ENCODE data around the gene PMEPA1.

Gene PMEPA1

GRCh38 chr20:57625978-57626377 is 83.8 kb downstream of the PMEPA1 start:
- DNase-seq (ENCODE audit: low spot score) = no peak
- no peak for FAIRE-seq

GRCh38 chr20:57625181-57625958 is 84.4 kb downstream of the PMEPA1 start:
- FAIRE-seq = no peak
- DNase-seq (ENCODE audit: low spot score) = no peak

- DNase-seq (ENCODE audit: low spot score) (no peak), FAIRE-seq (no peak)
Observed at GRCh38 chr20:57624124-57624523, 85.7 kb downstream of the PMEPA1 start.

DNA sequence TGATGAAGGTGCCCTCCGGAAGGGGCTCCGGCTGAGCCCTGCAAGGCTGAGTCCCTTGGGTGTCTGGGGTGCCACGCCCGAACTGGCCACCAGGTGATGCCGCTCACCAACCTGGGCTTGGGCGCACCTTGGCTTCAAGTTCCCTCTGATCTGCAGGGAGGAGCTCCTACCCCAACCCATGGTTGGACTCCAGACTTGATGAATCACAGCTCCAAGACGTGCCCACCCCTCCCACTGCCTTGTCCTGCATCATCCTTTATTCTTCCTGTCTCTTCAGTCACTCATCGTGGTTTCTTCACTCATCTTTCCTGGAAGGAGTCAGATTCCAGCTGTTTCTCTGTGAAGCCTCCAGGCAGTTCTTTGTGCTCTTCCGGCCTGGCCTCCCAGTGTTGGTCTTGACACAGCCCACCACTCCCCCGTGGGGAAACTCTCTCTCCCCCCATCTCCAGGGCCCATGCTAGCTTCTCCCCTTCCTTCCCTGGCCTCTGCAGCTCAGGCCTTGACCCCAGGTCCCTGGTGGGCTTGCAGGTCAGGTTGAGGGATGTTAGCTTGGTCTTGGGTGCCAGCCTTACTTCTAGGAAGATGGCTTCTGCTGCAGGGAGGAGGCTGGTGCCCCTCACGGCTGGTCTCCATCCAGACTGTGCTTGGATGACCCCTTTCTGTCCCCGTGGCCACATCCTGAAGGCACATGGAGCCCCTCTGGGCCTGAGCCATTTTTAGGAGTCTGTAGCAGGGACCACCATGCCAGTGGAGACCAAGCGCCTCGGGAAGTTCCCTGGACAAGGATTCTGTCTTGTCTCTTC is 87.0 kb downstream of the PMEPA1 start:
- peak; percentile 23 for FAIRE-seq
- DNase-seq (ENCODE audit: low spot score) = peak; percentile 94

- DNase-seq (ENCODE audit: low spot score) (no peak), FAIRE-seq (no peak)
Observed at GRCh38 chr20:57622201-57622570, 87.6 kb downstream of the PMEPA1 start.

DNA sequence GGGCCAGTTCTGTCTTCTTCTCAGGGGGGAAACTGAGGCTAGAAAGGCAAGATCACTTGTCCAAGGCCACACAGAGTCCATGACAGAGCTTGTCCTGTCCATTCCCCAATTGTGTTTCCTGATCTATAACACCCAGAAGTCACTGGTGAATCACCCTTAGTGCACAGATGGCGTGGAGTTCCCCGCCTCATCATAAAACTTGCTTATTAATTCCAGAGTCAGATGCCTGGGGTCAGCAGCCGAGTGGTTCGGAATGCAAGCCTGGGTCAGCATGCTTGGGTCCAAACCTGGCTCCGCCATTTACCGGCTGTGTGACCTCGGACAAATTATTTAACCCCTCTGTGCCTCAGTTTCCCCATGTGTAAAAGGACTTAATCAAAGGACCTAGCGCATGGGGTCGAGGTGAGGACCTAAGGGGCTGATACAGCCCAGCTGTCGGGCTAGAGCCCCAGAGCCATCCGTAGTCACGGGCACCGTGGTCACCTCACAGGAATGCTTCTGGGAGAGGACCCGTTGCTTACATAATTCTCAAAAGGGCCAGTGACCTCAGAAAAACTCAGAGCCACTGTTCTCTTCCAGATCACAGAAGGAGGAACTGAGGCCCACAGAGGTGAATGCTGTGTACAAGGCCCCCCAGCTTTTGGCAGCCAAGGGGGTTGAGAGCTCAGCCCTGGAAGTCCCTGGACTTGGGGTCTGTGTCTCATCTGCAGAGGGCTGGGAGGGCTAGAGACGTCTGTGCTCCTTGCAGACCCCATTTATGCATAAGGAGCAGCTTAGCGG is 88.2 kb downstream of the PMEPA1 start:
- DNase-seq (ENCODE audit: low spot score) (no peak), FAIRE-seq (no peak)

DNA sequence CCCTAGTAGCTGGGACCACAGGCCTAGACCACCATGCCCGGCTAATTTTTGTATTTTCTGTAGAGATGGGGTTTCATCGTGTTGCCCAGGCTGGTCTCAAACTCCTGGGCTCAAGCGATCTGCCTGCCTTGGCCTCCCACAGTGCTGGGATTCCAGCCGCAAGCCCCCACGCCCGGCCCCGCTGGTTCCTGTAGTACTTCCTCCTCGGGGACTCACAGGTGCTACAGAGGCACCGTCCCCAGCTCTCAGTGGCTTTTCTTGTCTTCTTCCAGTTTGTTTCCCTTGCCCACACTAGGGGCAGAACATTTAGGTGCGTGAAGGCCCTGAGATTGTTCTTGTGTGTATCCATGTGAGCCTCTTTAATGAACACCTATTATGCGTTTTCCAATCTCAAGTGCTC is 88.8 kb downstream of the PMEPA1 start:
- DNase-seq (ENCODE audit: low spot score) (no peak), FAIRE-seq (no peak)

- DNase-seq (ENCODE audit: low spot score) (no peak), FAIRE-seq (no peak)
Observed at GRCh38 chr20:57620274-57620990, 89.4 kb downstream of the PMEPA1 start, which contains the start of gene ZBP1. ZBP1 (minus strand) TSS chr20:57620426; CDS start chr20:57620295, 131 bp downstream.

DNA sequence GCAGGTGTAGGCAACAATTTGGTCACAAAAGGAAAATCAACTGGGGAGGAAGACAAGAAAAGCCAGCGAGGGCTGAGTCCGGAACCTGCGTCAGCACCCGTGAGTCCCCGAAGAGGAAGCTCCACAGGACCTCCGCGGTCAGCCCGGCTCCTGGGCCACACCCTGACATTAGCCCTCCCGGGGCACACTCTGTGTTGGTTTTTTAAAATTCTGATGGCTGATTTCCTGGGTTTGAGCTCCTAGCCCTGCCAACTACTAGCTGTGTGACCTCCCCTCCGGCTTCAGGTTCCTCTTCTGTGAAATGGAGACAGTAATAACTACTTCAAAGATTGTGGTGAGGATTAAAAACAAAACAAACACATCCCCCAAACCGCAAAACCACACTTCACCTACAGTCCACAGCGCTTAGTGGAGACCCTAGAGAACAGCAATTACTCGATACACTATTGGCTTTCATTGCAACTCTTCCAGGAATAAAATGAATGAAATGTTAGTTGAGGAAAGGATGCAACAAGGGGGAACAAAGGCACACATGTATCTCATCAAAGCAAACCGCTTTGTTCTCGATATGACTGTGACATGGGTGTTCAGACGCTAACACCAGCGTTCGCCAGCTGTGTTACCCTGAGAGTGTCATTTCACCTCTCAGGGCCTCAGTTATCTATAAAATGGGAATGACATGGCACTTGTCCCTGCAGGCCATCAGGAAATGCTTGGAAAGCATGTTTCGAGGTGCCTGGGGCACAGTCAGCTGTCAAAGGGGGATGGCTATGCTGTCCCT is 90.6 kb downstream of the PMEPA1 start:
- no peak for FAIRE-seq
- DNase-seq (ENCODE audit: low spot score) = no peak

DNA sequence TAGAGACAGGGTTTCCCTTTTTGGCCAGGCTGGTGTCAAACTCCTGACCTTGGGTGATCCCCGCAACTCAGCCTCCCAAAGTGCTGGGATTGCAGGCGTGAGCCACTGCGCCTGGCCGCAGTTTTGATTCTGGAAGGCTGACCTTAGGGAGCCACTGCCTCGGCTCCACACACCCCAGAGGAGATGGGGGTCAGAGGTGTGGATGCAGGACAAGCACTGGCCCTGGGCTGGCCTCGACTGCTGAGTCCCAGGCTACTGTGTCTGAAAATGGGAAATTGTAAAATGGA is 91.1 kb downstream of the PMEPA1 start:
- DNase-seq (ENCODE audit: low spot score) (no peak), FAIRE-seq (no peak)

GRCh38 chr20:57618091-57618763 is 91.6 kb downstream of the PMEPA1 start:
- peak; percentile 82 for DNase-seq (ENCODE audit: low spot score)
- no peak for FAIRE-seq

- FAIRE-seq = peak; percentile 44
- DNase-seq (ENCODE audit: low spot score) = no peak
Observed at GRCh38 chr20:57617079-57617795, 92.6 kb downstream of the PMEPA1 start.

DNA sequence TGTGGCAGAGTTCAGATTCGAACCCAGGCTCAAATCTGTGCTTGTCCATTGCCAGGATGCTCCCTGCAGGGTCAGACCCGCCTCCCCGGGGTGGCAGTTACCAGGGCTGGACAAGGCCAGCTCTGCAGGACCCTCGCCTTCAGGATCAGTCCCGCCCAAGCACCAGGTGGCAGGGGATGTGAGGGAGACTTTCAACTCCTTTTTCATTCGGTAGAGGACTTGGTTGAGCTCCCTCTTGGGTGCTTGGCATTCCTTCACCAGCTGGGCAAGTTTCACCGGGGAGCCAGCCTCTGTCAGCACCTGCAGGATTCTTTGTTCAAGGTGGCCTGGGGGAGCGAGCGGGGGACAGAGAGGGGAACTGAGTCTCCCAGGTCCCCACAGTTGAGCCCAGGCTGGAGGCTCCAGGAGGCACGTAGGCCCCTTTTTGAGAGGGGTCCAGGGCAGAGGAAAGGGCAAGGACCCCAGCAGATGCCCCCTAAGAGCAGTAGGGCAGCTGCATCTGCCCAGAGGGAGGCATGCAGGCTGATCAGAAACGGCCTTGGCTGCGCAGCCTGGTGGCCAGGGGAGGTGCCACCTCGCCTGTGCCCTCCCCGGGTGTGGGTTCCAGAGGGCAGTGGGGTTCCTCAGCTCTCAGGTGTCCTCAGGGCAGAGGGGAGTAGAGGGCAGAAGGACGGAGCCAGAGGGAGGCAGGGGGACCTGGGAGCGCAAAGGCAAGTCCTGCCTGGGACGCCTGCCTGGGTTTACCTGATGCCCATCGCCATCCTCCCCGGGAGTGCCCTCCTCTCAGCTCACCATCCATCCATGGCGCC is 93.5 kb downstream of the PMEPA1 start:
- DNase-seq (ENCODE audit: low spot score) = no peak
- peak; percentile 63 for FAIRE-seq

- DNase-seq (ENCODE audit: low spot score) (no peak), FAIRE-seq (no peak)
Observed at GRCh38 chr20:57615445-57615811, 94.4 kb downstream of the PMEPA1 start.

DNA sequence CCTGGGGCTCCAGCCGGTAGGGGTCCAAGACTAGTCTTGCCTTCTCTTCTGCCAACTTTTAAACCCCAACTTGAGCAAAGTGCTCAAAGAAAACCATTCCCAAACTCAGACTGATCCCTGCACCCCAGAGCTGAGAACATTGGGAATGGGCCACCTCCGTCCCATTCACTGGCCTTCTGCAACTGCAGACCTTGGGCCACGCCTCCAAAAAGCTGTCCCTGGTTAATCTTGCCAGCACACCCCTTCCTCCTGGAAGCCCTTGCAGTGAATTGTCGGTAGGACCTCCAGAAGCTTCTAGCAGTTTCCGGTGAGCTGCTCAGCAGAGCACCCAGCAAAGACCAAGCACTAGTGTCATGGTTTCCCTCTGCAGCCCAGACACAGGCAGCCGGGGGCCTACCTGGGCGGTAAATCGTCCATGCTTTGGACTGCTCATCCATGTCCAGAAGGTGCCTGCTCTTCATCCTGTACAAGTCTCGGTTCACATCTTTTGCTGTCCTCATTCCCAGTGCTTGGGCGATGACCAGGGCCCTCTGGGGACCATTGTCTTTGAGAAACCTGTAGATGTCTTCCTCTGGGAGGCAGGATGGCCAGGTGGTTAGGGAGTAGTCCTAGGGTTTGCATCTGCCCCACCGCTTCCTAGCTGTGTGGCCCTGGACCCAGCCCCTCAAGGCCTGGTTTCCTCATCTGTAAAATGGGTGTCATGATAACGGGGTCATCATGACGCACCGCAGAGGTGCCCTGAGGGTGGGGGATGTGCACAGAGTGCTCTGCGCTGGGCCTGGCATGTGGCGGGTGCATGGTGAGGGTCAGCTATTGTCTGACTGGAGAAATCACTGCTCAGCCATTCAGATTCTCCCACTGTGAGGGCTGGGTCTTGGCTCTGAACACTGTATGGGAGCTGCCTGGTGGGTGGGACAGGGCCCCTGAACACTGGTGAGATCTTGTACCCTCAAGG is 95.0 kb downstream of the PMEPA1 start:
- FAIRE-seq = peak; percentile 37
- no peak for DNase-seq (ENCODE audit: low spot score)

DNA sequence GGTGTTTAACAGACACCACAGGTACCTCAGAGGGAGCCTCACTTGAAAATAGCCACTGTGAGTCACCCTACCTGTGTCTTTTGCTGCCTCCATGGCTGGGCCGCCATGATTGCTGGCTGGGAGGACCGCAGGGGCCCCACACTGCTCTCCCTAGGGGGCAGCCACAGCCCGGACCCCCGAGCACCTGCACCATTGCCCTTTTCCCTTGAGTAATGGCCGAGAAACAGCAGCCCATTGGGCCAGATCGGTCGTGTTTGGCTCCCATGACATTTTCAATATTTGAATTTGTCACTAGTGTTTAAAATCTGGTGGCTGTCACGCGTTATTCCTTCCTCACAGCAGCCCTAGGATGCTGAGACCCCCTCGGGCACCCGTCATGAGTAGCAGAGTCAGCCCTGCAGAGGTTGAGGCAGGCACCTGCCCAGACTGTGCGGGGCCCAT is 96.3 kb downstream of the PMEPA1 start:
- no peak for DNase-seq (ENCODE audit: low spot score)
- FAIRE-seq = no peak

GRCh38 chr20:57612916-57613315 is 96.9 kb downstream of the PMEPA1 start:
- no peak for FAIRE-seq

More at GRCh38 chr20:57612916-57613315, 96.9 kb downstream of the PMEPA1 start:
- DNase-seq (ENCODE audit: low spot score) = no peak

All from urothelium cell line (cell line).